ENCODE data around the gene CCDC12.

Gene CCDC12

DNA sequence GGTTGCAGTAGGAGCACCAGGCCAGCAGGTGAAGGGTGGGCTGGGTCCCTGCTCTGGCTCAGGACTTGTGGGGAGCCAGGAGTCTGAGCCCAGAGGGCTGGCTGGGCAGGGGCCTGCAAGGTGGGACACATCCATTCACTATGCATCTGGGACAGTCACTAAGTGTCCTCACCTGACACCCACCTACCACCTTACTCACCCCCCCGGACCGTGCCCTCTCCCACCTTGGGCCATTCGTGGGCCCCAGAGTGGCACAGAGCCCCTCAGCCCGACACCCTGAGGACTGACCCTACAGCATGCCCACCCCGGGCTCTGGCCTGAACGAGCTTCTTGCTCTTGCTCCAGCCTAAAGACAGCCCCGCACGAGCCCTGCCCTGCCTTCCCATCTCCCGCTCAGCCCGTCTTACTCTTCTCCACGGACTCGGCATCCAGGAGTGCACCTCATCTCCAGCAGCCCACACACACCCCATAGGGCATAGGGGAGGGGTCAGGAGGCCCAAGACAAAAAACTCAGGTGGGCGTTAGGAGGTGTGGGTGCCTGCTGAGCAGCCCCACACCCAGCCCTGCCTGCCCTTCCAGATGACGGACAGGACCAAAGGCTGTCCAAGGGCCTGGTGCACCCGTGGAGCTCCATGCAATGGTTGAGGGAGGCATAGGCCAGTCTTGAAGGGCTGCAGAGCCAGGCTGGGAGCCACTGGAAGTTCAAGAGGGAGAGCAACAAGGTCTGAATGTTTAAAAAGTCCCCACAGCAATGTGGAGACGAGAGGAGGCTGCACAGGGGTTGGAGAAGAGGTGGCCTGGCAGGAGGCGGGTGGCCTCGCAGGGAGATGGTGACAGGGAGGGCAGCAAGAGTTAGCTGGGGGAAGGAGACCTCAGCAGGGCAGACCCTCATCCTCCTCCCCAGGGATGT, 72.0 kb downstream of the CCDC12 start:
- no peak overlapping the region for H3K4me3 ChIP-seq (ENCODE audit: low read depth in 1 of 2, low read length in 2 of 2)
- no peaks in the 10 kb centered on the region for H3K36me3 ChIP-seq (ENCODE audit: insufficient read depth, low read length)
- no peak for DNase-seq
- H3K4me2 ChIP-seq (ENCODE audit: insufficient read depth, low read length), result no peak overlapping the region
- no peak overlapping the region for H2AFZ ChIP-seq (ENCODE audit: low read depth, low read length)
- no peaks in the 10 kb centered on the region for H3K4me1 ChIP-seq (ENCODE audit: insufficient read depth, low read length)
- H3K9ac ChIP-seq (ENCODE audit: low read depth, low read length), result no peak overlapping the region
- TF ChIP-seq, protein P1, sequence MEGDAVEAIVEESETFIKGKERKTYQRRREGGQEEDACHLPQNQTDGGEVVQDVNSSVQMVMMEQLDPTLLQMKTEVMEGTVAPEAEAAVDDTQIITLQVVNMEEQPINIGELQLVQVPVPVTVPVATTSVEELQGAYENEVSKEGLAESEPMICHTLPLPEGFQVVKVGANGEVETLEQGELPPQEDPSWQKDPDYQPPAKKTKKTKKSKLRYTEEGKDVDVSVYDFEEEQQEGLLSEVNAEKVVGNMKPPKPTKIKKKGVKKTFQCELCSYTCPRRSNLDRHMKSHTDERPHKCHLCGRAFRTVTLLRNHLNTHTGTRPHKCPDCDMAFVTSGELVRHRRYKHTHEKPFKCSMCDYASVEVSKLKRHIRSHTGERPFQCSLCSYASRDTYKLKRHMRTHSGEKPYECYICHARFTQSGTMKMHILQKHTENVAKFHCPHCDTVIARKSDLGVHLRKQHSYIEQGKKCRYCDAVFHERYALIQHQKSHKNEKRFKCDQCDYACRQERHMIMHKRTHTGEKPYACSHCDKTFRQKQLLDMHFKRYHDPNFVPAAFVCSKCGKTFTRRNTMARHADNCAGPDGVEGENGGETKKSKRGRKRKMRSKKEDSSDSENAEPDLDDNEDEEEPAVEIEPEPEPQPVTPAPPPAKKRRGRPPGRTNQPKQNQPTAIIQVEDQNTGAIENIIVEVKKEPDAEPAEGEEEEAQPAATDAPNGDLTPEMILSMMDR (IDR thresholded peaks at IDR 0.05; ENCODE audit: borderline replicate concordance, extremely low read depth, low read length, poor library complexity, severe bottlenecking), result no peak
- TF ChIP-seq EZH2 (IDR thresholded peaks at IDR 0.05; ENCODE audit: borderline replicate concordance, low read depth, low read length, severe bottlenecking), result no peak
- no peaks in the 10 kb centered on the region for H3K27me3 ChIP-seq (ENCODE audit: insufficient read depth, low read length, poor library complexity)
- H3K79me2 ChIP-seq (ENCODE audit: insufficient read depth, low read length), result no peaks in the 10 kb centered on the region
- H3K27ac ChIP-seq (ENCODE audit: low read length), result no peak overlapping the region
- ATAC-seq (ENCODE audit: insufficient read depth, low read depth), result no peak
- H4K20me1 ChIP-seq (ENCODE audit: insufficient read depth, low read length), result no peaks in the 10 kb centered on the region; the same call in 1 of the 2 replicates
- H3K9me3 ChIP-seq (ENCODE audit: insufficient read depth, low read length, severe bottlenecking), result no peaks in the 10 kb centered on the region

DNA sequence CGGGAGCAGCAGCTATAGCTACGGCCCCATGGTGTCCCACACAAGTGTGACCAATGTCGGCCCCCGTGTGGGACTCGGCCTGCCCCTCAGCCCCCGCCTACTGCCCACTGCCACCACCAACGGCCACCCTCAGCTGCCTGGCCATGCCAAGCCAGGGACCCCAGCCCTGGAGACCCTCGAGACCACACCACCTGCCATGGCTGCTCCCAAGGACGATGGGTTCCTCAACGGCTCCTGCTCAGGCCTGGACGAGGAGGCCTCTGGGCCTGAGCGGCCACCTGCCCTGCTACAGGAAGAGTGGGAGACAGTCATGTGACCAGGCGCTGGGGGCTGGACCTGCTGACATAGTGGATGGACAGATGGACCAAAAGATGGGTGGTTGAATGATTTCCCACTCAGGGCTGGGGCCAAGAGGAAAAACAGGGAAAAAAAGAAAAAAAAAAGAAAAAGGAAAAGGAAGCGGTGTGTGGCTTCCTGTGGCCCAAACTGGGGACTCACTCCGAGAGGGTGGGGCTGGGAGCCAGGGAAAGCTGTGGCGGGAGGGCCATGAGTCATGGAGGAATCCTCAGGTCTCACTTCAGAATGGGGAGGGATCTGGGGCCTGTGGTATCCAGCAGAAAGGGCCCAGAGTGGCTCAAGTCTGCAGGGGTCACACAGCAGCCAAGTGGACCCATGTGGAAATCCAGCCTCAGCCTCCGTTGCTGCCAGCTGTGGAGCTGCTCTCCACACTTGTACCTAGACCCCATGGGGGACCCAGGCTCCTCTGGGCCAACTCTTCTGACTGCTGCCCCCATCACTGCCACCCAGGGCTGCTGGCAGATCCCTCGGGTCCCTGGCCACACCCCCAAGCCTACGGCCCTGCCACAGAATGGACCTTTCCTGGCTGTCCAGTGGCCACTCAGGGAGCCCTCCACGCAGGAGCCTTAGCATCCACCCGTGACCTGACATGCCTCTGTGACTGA, 72.9 kb downstream of the CCDC12 start:
- Histone ChIP-seq H3K4me1 (ENCODE audit: insufficient read depth, low read length) (no peaks in the 10 kb centered on the region), H3K27ac (ENCODE audit: low read length) (no peak overlapping the region), H3K9ac (ENCODE audit: low read depth, low read length) (no peak overlapping the region), H3K9me3 (ENCODE audit: insufficient read depth, low read length, severe bottlenecking) (no peaks in the 10 kb centered on the region), H3K36me3 (ENCODE audit: insufficient read depth, low read length) (no peaks in the 10 kb centered on the region), H3K4me2 (ENCODE audit: insufficient read depth, low read length) (no peak overlapping the region), H2AFZ (ENCODE audit: low read depth, low read length) (no peak overlapping the region), H3K27me3 (ENCODE audit: insufficient read depth, low read length, poor library complexity) (no peaks in the 10 kb centered on the region), H3K4me3 (ENCODE audit: low read depth in 1 of 2, low read length in 2 of 2) (no peak overlapping the region), H4K20me1 (ENCODE audit: insufficient read depth, low read length) (no peaks in the 10 kb centered on the region; the same call in 1 of the 2 replicates), H3K79me2 (ENCODE audit: insufficient read depth, low read length) (no peaks in the 10 kb centered on the region)
- ATAC-seq (ENCODE audit: insufficient read depth, low read depth) (no peak), DNase-seq (no peak)
- TF ChIP-seq, protein P1 (IDR thresholded peaks at IDR 0.05; ENCODE audit: borderline replicate concordance, extremely low read depth, low read length, poor library complexity, severe bottlenecking), result no peak
- TF ChIP-seq EZH2 (IDR thresholded peaks at IDR 0.05; ENCODE audit: borderline replicate concordance, low read depth, low read length, severe bottlenecking), result no peak

DNA sequence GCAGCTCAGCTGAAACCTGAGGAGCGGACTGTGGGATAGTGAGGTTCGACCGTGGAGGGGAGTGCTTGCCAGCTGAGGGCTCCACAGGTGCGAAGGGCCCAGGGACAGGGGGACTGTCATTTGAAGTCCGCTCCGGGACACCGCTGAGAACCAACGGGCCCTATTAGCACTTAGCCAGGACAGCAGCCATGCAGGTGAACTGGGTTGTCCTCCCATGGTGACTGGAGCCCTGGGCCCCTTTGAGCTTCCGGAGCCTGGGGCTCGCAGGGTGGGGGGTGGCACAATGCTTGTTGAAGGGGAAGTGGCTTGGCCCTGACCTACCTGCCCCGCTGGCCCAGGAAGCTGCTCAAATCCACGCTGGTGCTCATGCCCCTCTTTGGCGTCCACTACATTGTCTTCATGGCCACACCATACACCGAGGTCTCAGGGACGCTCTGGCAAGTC, 74.3 kb downstream of the CCDC12 start:
- Histone ChIP-seq H3K36me3 (ENCODE audit: insufficient read depth, low read length) (no peaks in the 10 kb centered on the region), H2AFZ (ENCODE audit: low read depth, low read length) (no peak overlapping the region), H4K20me1 (ENCODE audit: insufficient read depth, low read length) (no peaks in the 10 kb centered on the region; the same call in 1 of the 2 replicates), H3K27ac (ENCODE audit: low read length) (no peak overlapping the region), H3K4me3 (ENCODE audit: low read depth in 1 of 2, low read length in 2 of 2) (no peak overlapping the region), H3K9me3 (ENCODE audit: insufficient read depth, low read length, severe bottlenecking) (no peaks in the 10 kb centered on the region), H3K4me1 (ENCODE audit: insufficient read depth, low read length) (no peaks in the 10 kb centered on the region), H3K27me3 (ENCODE audit: insufficient read depth, low read length, poor library complexity) (no peaks in the 10 kb centered on the region), H3K4me2 (ENCODE audit: insufficient read depth, low read length) (no peak overlapping the region), H3K79me2 (ENCODE audit: insufficient read depth, low read length) (no peaks in the 10 kb centered on the region), H3K9ac (ENCODE audit: low read depth, low read length) (no peak overlapping the region)
- ATAC-seq (ENCODE audit: insufficient read depth, low read depth), result no peak
- DNase-seq, result no peak
- TF ChIP-seq, protein P1 (IDR thresholded peaks at IDR 0.05; ENCODE audit: borderline replicate concordance, extremely low read depth, low read length, poor library complexity, severe bottlenecking), result no peak
- TF ChIP-seq EZH2 (IDR thresholded peaks at IDR 0.05; ENCODE audit: borderline replicate concordance, low read depth, low read length, severe bottlenecking), result no peak

All from DND-41 (cell line).